H1 (cell line): Measurements from ENCODE around the gene RIT2. TPM values are rescaled to one million over a fixed set of nuclear protein-coding genes. Genes with fewer than 3 reads are reported as not detected.

ENCODE experiments used
- CBX8 ChIP-seq: fragments of 300-800, 300-1000 bp; sonication (generic); IDR thresholded peaks from 2 replicates; pipeline ENCODE4 v1.7.1; 2016; ENCODE audit warnings: low read depth, low read length, borderline replicate concordance
- CHD7 ChIP-seq: fragments of 300-600 bp; sonication (generic); IDR thresholded peaks from 2 replicates; pipeline ENCODE4 v1.7.1; 2012; ENCODE audit warnings: low read length, moderate library complexity, mild to moderate bottlenecking, inconsistent platforms; ENCODE audit not compliant: insufficient replicate concordance
- CREB1 ChIP-seq: IDR thresholded peaks from 2 replicates; pipeline ENCODE4 v1.6.1; 2012; ENCODE audit warnings: inconsistent platforms
- POLR2A ChIP-seq, 2 experiments: IDR thresholded peaks; 1 replicate in 1 of 2; 2 replicates in 1 of 2; pipeline ENCODE4 v1.6.1; 2011; ENCODE audit warnings: low read depth in 2 of 2, low read length in 2 of 2, mild to moderate bottlenecking in 2 of 2; ENCODE audit errors: control extremely low read depth in 1 of 2
- POU5F1 ChIP-seq: IDR thresholded peaks from 2 replicates; pipeline ENCODE4 v1.6.1; 2011; ENCODE audit warnings: low read depth, mild to moderate bottlenecking, low read length, moderate library complexity
- RBBP5 ChIP-seq: IDR thresholded peaks from 2 replicates; pipeline ENCODE4 v1.7.1; 2012; ENCODE audit warnings: low read depth, mild to moderate bottlenecking, inconsistent platforms, low read length, moderate library complexity, borderline replicate concordance
- SP2 ChIP-seq: IDR thresholded peaks from 2 replicates; pipeline ENCODE4 v1.6.1; 2012; ENCODE audit warnings: mild to moderate bottlenecking, low read length, inconsistent platforms
- SUZ12 ChIP-seq: fragments of 200-600 bp; sonication (generic); IDR thresholded peaks from 2 replicates; pipeline ENCODE4 v1.6.1; 2012; ENCODE audit warnings: mild to moderate bottlenecking, inconsistent platforms, low read length, moderate library complexity, mixed read lengths
- TAF7 ChIP-seq: optimal IDR thresholded peaks from 2 replicates; pipeline ENCODE3; 2011; ENCODE audit warnings: low read depth, mild to moderate bottlenecking, inconsistent platforms, low read length, moderate library complexity, borderline replicate concordance
- polyA plus RNA-seq, 7 experiments: library from polyadenylated mRNA; depleted of rRNA in 3 of 7; stranded (reverse) in 5 of 7; unstranded in 2 of 7; fragments of >200 nt in 5 of 7; fragments of 200-250 nt in 2 of 7; gene quantifications; 1 replicate in 5 of 7; 2 replicates in 1 of 7; 4 replicates in 1 of 7; pipeline versions ENCODE4 v1.2.1 to v1.2.3, GENCODE V29; 2011 to 2013; ENCODE audit warnings: missing spikeins in 2 of 7, mixed read lengths in 2 of 7
- total RNA-seq: library from RNA; stranded (reverse); fragmentation: NEBNext Ultra II Directional; extraction: Animal tissue kit (Norgen Biotek cat#: 25700); gene quantifications from 2 replicates; pipeline ENCODE4 v1.2.1, GENCODE V29; 2021

RIT2 gene
- total and polyA plus RNA-seq, 2 of the 8 experiments (the other 6 are each of a cell fraction or from before 2014, with no cell fraction given): 0.67 to 3.2 TPM

GRCh38 chr18:42822711-42823110, 292.8 kb downstream of the RIT2 start (continued):
- TF ChIP-seq CHD7: no peak
- TF ChIP-seq POU5F1: no peak
- TF ChIP-seq SP2: no peak
- TF ChIP-seq SUZ12: no peak
- TF ChIP-seq CBX8: no peak
- no peak for TF ChIP-seq CREB1
- no peak for TF ChIP-seq TAF7
- TF ChIP-seq RBBP5: no peak
- no peak for TF ChIP-seq POLR2A (IDR thresholded peaks at IDR 0.05; ENCODE audit: control extremely low read depth in 1 of 2, low read depth in 2 of 2, low read length in 2 of 2)
